Skeletal muscle cell (primary cell): ENCODE measurements around the gene NHSL1.

Experiments used
- DNase-seq: peaks from one replicate; pipeline ENCODE4 v3.0.0-alpha.2; 2010; ENCODE audit warnings: low read depth
- H3K4me3 ChIP-seq: 2 replicates; pipeline ENCODE4 v1.5.1; 2011; ENCODE audit warnings: low read depth, mild to moderate bottlenecking, control low read depth, low read length, moderate library complexity

The NHSL1 gene

GRCh38 chr6:138500867-138501446, 1.7 kb upstream of the NHSL1 start:
- no peak for DNase-seq
- H3K4me3 ChIP-seq = no peak overlapping the region

GRCh38 chr6:138500045-138500665, 861 bp upstream of the NHSL1 start:
- no peak overlapping the region for H3K4me3 ChIP-seq
- no peak for DNase-seq

- no peak overlapping the region for H3K4me3 ChIP-seq
- DNase-seq = no peak
Observed at GRCh38 chr6:138498629-138499302, 528 bp downstream of the NHSL1 start.

GRCh38 chr6:138497286-138497685, 2.0 kb downstream of the NHSL1 start:
- DNase-seq = no peak
- no peak overlapping the region for H3K4me3 ChIP-seq

GRCh38 chr6:138494312-138494711, 5.0 kb downstream of the NHSL1 start:
- H3K4me3 ChIP-seq = no peak overlapping the region
- DNase-seq = no peak

- no peak overlapping the region for H3K4me3 ChIP-seq
- DNase-seq = peak; percentile 47
Observed at GRCh38 chr6:138493413-138493812, 5.9 kb downstream of the NHSL1 start.

- no peak overlapping the region for H3K4me3 ChIP-seq
- DNase-seq = no peak
Observed at GRCh38 chr6:138492871-138493270, 6.4 kb downstream of the NHSL1 start.

GRCh38 chr6:138492113-138492512, 7.2 kb downstream of the NHSL1 start:
- H3K4me3 ChIP-seq = no peak overlapping the region
- DNase-seq = no peak

- no peak for DNase-seq
- H3K4me3 ChIP-seq = no peak overlapping the region
Observed at GRCh38 chr6:138491017-138491416, 8.3 kb downstream of the NHSL1 start.

- no peak overlapping the region for H3K4me3 ChIP-seq
- DNase-seq = no peak
Observed at GRCh38 chr6:138489846-138490245, 9.4 kb downstream of the NHSL1 start.

GRCh38 chr6:138487102-138487604, 12.1 kb downstream of the NHSL1 start:
- DNase-seq = no peak
- no peak overlapping the region for H3K4me3 ChIP-seq

- no peak for DNase-seq
Observed at GRCh38 chr6:138486249-138487101, 12.8 kb downstream of the NHSL1 start.

GRCh38 chr6:138485586-138486248, 13.6 kb downstream of the NHSL1 start:
- no peak for DNase-seq
- H3K4me3 ChIP-seq = no peak overlapping the region

More at GRCh38 chr6:138486249-138487101, 12.8 kb downstream of the NHSL1 start:
- no peak overlapping the region for H3K4me3 ChIP-seq

- no peak for DNase-seq
- H3K4me3 ChIP-seq = no peak overlapping the region
Observed at GRCh38 chr6:138485005-138485545, 14.2 kb downstream of the NHSL1 start.

GRCh38 chr6:138484018-138484731, 15.1 kb downstream of the NHSL1 start:
- DNase-seq = no peak
- H3K4me3 ChIP-seq = no peak overlapping the region

GRCh38 chr6:138482816-138483215, 16.5 kb downstream of the NHSL1 start:
- DNase-seq = no peak
- no peak overlapping the region for H3K4me3 ChIP-seq

- H3K4me3 ChIP-seq = no peak overlapping the region
Observed at GRCh38 chr6:138480279-138480949, 18.9 kb downstream of the NHSL1 start.

GRCh38 chr6:138477913-138478539, 21.3 kb downstream of the NHSL1 start:
- no peak for DNase-seq
- no peak overlapping the region for H3K4me3 ChIP-seq

More at GRCh38 chr6:138480279-138480949, 18.9 kb downstream of the NHSL1 start:
- DNase-seq = no peak
